Kasumi-1 (cell line): ENCODE data around the gene CTXND1.

Source experiments
- DNase-seq, 2 experiments: peaks; one replicate each; lab custom pipeline; 2025; lab: John Stamatoyannopoulos, UW

Gene CTXND1

DNA sequence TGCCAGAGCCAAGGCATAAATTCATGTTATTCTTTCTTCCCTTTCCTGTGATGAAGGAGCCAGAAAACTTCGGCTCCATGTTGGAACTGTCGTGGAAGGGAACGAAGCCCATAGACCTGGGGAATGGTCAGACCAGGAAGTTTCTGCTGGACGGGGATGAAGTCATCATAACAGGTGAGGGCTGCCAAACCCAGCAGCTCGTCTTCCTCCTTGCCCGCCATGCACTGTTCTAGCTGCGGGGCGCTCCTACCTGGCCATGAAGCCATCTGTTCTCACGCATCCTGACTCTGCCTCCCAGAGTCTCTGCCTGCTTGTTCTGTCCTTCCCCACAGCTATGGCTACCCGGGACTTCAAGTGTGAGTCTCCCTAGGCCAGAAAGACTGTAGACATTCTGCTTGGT, 71.0 kb downstream of the CTXND1 start:
- no peak for DNase-seq

DNA sequence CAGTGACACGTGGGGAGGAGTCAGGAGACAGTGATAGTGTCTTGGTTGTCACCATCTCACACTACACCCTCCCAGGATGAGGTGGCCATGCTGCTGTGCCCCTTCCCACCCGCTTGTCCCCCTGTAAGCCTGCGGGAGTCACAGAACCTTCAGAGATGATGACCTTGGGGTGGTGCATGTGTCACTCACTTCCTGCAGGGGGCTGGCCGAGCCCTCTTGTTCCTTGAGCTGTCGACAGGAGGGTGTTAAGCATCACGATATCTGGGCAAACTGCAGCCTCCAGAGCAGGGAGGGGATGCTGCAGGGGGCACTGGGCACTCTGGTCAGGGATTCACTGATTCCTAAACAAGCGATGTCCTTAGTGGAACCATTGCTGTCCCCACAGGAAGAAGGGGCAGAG, 71.5 kb downstream of the CTXND1 start:
- DNase-seq, result no peak

DNA sequence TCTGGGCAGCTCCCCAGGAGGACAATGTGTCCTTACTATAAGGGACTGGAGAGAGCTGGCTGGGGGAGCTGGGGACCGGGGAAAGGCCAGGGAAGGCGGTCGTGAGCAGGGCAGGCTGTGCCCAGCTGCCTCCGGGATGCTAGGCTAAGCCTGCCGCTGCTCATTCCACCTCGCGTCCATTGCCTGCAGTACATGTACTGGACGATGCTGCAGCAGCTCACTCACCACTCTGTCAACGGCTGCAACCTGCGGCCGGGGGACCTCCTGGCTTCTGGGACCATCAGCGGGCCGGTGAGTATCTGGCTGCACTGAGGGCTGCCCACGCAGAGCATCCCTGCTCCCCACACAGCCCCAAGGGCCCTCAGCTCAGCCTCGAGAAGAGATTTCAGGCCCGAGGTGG, 72.1 kb downstream of the CTXND1 start:
- DNase-seq, result no peak

- no peak for DNase-seq
Observed at GRCh38 chr15:80179025-80179759, 72.8 kb downstream of the CTXND1 start.

DNA sequence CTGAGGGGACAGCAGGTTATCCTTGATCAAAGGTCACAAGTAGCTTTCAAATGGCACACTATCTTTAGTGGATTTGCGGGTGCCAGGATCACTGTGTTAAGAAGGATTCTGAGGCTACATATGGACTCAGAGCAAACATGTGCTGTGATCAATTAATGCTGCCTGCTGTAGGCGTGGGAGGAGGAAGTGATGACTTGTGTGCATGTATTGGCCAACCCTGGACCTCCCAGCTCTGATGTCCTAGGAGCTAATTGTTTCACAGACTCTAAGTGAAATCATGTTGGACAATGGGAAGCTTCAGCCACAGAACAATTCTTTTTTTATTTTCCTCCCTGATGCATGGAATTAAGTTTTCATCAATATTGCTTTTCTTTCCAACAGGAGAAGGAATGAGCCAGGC, 74.9 kb downstream of the CTXND1 start:
- no peak for DNase-seq

- no peak for DNase-seq
Observed at GRCh38 chr15:80176443-80176842, 75.6 kb downstream of the CTXND1 start.

DNA sequence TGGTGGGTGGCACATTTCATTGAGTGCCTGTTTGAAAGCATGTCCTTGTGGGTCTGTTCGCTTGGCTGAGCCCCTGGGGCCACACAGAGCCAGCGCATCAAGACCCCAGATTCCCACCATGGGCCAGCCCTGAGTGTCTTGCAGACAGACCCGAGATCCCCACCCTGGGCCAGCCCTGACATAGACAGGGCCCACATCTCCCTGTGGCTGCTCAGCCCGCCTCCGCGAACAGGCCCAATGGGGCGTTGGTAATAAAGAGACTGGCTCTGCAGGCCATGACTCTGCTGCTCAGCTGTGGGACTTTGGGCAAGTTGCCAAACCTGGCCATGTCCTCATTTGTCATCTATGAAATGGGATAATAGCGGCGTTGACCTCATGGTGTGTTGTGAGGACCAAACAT, 76.6 kb downstream of the CTXND1 start:
- no peak for DNase-seq

GRCh38 chr15:80174017-80174746, 77.8 kb downstream of the CTXND1 start:
- DNase-seq, result no peak

- peak; percentile 37 to 68 for DNase-seq
Observed at GRCh38 chr15:80173022-80173759, 78.8 kb downstream of the CTXND1 start.

DNA sequence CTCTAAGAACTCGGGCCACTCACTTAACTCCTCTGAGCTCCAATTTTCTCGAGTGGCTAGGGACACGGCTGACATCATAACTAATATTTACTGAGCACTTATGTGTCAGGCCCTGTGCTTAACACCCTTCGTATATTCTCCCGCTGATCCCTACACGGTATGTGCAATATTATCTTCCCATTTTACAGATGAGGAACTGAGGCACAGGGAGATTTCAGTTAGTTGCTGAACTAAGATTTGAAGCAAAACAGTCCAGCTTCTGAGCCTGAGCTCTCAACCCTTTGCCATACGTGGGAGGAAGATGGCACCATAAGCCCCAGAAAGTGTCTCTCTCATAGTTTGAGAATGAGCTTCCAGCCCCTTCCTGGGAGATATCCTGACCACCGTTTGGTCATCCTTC, 79.6 kb downstream of the CTXND1 start:
- no peak for DNase-seq

DNA sequence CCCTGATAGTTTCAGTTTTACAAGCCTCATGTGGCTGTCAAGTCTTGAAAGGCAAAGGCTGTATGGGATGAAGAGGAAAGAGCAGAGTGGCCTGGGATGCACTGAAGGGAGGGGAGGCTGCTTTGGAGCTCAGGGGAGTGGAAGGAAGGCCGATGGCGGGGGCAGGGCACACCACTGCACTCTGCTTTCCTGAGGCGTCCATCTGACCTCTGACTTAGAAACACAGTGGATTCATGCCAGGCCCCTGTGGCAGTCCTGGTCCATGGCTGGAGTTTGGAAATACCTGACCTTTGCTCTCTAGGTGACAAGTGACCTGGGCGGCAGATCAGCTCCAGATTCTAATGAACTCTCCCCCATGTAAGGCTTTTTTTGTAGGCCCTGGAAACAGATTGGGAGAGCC, 80.2 kb downstream of the CTXND1 start:
- no peak for DNase-seq

GRCh38 chr15:80170596-80170995, 81.4 kb downstream of the CTXND1 start:
- DNase-seq, result no peak

GRCh38 chr15:80169768-80170357, 82.2 kb downstream of the CTXND1 start:
- DNase-seq, result no peak

DNA sequence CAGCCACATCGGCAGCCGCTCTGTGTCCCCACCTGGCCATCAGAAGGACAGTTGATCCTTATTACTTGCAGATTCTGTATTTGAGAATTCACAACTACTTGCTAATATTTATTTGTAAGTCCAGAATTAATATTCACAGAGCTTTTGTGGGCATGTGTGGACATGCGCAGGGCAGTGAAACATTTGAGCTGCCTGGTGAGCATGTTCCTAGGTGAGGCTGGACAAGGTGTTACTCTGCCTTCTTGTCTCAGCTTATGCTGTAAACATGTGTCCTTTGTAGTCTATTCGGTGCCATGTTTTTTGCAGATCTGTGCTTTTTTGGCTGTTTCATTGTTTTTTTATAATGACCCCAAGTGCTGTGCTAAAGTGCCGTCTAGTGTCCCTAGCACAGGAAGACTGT, 83.6 kb downstream of the CTXND1 start:
- no peak for DNase-seq

- DNase-seq, result no peak
Observed at GRCh38 chr15:80167936-80168335, 84.1 kb downstream of the CTXND1 start.

DNA sequence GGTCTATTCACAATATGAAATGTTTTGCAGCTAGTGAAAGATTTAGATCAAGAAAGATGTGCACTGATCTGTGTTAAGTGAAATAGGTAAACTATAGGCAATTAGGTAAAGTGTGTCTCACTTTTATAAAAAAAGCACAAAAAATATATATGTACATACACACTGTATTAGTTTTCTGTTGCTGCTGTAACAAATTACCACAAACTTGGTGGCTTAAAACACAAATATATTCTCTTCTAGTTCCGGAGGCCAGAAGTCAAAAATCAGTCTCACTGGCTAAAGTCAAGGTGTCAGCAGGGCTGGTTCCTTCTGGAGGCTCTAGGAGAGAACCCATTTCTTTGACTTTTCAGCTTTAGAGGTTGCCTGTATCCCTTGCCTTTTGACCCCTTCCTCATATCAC, 88.1 kb downstream of the CTXND1 start:
- DNase-seq, result no peak

- DNase-seq, result no peak
Observed at GRCh38 chr15:80163217-80163616, 88.8 kb downstream of the CTXND1 start.

- no peak for DNase-seq
Observed at GRCh38 chr15:80162059-80162554, 89.9 kb downstream of the CTXND1 start.

- no peak for DNase-seq
Observed at GRCh38 chr15:80161468-80162016, 90.5 kb downstream of the CTXND1 start.

DNA sequence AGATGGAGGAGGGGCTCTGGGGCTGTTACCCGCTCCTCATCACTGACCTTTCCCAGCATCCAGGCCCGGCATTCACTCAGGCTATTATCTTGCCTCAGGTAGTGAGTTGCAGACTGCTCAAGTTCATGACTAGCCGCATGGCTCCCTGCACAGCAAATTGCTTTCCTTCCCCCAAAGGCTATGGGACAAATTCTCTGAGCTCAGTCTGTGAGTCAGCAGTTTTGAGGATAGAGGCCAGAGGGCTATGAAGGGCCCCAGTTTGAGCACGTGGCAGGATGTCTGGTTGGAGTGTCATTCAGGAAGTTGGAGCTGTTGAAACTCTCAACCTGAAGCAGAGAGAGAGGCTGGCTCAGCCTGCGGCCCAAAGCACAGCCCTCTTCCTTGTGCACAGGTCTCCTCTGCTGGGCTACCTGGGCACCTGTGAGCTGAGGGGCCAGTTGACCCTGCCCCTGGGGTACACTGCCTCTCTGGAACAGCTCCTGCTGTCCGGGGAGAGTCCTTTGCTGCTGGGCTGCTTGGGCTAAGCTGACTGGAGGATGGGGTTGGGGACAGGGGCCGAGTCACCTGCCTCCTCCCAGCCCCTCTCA, 91.3 kb downstream of the CTXND1 start:
- peak; percentile 98 to 99 for DNase-seq

GRCh38 chr15:80159811-80160569, 92.0 kb downstream of the CTXND1 start:
- DNase-seq, result no peak
